Measurements from ENCODE around the gene WDR20. TPM values are rescaled to one million over a fixed set of nuclear protein-coding genes. Genes with fewer than 3 reads are reported as not detected.
A peak's percentile ranks its signal among the peaks of the same experiment; 100 is the strongest.
"Not testable (repeated sequence)": the region's sequence is repeated elsewhere in the genome, so short reads cannot be mapped to it uniquely, and the experiment has no call there.

The WDR20 gene, protein sequence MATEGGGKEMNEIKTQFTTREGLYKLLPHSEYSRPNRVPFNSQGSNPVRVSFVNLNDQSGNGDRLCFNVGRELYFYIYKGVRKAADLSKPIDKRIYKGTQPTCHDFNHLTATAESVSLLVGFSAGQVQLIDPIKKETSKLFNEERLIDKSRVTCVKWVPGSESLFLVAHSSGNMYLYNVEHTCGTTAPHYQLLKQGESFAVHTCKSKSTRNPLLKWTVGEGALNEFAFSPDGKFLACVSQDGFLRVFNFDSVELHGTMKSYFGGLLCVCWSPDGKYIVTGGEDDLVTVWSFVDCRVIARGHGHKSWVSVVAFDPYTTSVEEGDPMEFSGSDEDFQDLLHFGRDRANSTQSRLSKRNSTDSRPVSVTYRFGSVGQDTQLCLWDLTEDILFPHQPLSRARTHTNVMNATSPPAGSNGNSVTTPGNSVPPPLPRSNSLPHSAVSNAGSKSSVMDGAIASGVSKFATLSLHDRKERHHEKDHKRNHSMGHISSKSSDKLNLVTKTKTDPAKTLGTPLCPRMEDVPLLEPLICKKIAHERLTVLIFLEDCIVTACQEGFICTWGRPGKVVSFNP
- 21.9 TPM for total RNA-seq
- long read RNA-seq, transcript WDR20-203 (4 exons, 2,616 nt) = minor isoform, 5 of 38 reads
- long read RNA-seq, transcript WDR20-204 (3 exons, 2,391 nt) = major isoform, 7 of 38 reads
- long read RNA-seq, partial matches to known transcripts = 1 of 38 reads
- long read RNA-seq, other reads (novel, unspliced or antisense) = 23 of 38 reads

DNA sequence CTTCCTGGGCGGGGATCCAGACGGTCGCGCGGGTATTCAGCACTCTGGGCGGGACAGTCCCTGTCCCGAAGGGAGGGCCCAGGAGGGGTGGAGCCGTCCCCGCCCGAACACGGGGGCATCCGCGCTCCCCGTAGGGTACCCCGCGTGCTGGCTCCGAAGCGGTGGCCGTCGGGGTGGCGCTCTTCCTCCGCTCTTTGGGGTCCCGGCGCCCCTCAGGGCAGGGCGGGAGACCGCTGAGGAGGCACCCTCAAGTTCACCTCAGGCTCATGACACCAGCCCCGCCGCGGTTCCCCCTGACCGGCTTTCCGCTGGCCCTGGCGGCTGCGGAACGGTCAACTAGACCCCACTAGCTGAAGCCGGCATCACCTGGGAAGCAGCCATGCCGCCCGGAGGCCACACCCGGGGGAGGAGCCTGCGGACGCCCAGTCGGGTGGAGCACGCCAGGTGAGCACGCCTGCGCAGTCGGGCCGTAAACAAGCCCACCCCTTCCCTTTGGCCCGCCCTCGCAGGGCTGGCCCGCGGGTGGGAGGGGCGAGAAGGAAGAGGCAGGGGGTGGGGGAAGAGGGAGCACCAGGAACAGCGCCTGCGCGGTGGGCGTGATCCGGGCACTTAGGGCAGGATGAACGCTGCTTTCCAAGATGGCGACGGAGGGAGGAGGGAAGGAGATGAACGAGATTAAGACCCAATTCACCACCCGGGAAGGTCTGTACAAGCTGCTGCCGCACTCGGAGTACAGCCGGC, at the start of gene WDR20:
WDR20 (plus strand) TSS at position 612 of the 741 bp plus-strand sequence; CDS start at position 639, 27 bp downstream.
- intact Hi-C loops (cut with DNase I) = loop anchor here (5.0 kb wide), 1 partner anchor 168 kb away; the partner anchor contains the start of gene MOK
- DNase-seq (ENCODE audit: low spot score) = peak; percentile 100

DNA sequence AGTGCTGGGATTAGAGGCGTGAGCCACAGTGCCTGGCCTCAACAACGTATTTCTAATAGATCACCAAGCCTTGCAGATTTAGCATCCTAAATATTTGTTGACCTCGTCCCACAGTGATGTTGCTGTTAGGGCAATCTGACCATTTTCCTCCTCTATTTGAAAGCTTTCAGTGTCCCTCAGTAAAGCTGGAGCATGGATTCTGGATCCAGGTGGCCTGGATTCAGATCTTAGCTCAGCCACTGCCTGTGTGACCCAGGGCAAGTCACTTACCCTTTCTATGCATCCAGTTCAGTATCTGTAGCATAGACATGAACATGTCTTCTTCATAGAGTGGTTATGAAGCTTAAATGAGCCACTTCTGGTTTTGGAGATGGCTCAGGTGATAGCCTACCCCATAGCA, 49.0 kb upstream of the WDR20 start:
- intact Hi-C loops (cut with DNase I) = no loop called here
- no peak for DNase-seq (ENCODE audit: low spot score)

DNA sequence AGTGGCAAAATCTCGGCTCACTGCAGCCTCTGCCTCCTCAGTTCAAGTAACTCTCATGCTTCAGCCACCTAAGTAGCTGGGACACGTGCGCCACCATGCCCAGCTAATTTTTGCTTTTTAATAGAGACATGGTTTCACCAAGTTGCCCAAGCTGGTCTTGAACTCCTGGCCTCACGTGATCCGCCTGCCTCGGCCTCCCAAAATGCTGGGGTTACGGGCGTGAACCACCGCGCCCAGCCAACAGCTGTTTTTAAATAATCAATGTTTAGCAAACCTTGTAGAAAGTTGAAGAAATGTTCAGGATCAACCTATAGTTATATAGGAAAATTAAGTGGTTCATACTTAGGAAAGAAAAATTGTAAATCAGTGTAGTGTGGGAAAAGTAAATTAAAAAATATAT, 46.9 kb upstream of the WDR20 start:
- intact Hi-C loops (cut with DNase I) = no loop called here
- no peak for DNase-seq (ENCODE audit: low spot score)

DNA sequence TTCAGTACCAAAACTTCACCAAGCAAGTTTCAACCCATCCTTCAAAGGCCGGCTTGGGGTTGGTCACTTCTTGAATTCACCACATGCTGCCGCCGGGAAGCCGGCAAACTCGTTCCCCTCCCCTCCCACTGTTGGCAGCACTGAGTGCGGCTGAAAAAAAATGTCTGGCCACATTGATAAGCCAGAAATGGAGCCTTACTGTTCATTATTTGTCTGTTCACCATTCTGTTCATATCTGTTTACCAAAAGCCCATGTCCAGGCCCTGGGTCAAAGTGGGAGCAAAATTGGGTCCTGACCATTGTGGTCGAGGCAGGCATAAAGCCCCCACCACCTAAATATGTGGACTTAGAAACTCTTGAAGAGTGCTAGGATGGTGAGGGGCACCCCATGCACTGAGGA, 45.6 kb upstream of the WDR20 start:
- no peak for DNase-seq (ENCODE audit: low spot score)
- intact Hi-C loops (cut with DNase I) = no loop called here

DNA sequence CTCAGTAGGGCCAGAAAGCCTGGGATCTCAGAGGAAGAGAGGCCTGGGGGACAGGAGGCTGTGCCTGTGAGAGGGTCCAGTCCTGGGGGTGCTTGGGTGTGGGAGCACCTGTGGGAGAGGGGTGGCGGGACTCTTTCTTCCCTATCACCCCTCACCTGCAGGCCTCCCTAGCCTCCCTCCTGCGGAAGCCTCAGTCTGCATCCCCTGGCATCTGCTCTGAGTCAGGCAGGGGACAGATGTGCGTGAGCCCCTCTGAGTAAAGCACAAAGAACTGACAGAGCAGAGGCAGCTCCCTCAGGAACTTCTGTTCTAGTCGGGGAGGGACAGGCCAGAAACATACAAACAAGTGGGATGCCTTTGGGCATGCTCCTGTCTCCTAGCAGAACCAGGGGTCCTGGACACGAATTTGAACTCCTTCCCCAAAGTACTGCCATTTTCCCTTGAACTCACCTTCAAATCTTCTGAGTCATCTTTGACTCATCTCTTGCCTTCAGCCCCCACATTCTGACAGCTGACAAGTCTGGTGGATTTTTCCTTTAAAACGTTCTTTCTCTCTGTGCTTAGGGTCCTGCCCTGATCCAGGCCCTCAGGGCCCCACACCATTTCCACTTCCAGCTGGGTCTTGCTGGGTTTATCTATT, 44.3 kb upstream of the WDR20 start:
- no peak for DNase-seq (ENCODE audit: low spot score)
- intact Hi-C loops (cut with DNase I) = loop anchor here (5.0 kb wide), 3 partner anchors 33 to 217 kb away; no protein-coding TSS in a partner anchor

DNA sequence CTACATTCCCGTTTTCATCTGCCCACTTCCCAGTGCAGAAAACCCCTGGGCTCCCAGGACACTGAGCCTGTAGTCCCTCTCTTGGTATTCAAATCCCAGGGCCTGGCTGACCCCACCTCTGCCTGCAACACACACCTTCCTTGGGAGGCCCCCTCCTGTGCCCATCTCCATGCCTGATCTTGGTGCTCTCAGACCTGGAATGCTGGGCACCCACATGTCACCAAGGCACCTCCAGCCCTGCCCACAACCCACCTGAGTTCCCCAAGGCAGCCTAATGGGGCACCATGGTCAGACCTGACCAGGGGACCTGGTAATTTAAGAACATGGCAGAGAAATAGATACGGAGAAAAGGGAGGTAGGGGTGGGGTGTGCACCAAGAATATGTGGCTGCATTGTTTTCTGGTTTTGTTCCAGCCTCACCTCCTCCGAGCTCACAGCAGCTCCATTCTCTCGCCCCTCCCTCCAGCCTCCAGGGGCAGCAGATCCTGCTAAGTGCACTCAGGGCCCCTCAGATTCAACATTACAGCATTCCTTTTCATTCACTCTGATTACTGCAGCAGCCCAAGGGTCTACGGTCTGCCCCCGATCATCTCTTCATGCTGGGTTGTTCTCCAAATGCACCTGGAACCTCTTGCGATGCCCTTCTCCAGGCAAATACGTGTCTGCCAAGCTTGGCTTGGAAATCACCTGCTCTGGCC, 43.7 kb upstream of the WDR20 start:
- no peak for DNase-seq (ENCODE audit: low spot score)
- intact Hi-C loops (cut with DNase I) = loop anchor here (1.0 to 5.0 kb wide), 4 partner anchors 34 to 389 kb away; no protein-coding TSS in a partner anchor

DNA sequence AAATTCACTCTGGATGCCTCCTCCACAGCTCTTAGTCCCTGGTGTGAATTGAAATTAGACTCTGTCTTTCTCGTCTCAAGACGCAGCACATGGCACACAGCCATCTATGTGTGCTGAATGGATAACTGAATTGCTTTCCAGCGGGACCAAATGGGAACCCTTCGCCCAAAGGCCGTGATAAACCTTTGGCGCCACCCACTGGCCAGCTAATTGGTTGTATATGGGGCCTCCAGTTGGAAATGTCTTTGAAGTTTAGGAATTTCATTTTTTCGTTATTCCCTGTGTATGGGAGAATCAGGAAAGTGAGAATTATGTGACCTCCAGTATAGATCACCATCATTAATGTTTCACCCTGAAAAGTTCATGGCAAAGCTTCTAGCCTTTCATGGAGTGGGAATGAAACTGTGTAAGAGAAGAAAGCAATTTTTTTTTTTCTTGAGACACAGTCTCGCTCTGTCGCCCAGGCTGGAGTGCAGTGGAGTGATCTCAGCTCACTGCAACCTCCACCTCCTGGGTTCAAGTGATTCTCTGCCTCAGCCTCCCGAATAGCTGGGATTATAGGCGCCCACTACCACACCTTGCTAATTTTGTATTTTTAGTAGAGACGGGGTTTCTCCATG, 43.0 kb upstream of the WDR20 start:
- DNase-seq (ENCODE audit: low spot score) = peak; percentile 86
- intact Hi-C loops (cut with DNase I) = loop anchor here (1.0 to 5.0 kb wide), 4 partner anchors 34 to 389 kb away; no protein-coding TSS in a partner anchor

DNA sequence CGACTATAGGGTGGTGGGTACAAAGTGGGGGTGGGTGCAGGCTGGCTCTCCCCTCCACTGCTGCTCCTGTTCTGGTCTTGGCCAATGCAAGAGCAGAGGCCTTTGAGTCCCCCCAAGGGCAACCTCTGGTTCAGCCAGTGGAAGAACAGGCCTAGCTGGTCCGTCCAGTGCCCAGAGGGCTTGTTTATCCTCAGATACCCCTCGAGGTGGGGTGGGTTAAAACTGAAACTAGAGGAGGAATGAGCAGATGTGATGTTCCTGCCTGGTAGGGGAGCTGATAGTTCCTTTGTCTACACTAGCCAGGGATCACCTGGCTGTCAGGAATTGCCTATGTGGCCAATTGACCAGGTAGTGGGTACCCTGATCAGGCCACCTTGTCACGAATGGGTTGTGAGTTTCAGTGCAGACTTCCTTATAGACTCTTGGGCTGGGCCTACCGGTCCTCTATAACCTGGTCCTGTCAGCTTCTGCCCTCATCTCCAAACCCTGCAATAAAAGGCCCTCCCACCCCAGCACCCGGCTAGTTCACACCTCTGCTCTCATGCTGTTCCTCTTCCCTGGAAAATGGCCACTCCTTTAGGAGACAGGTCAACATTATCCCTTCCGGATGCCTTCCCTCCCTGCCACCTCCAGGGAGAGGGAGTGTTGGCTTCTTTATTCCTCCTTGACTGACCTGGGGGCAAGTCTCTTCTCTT, 42.1 kb upstream of the WDR20 start:
- DNase-seq (ENCODE audit: low spot score) = no peak
- intact Hi-C loops (cut with DNase I) = loop anchor here (5.0 kb wide), 3 partner anchors 35 to 215 kb away; no protein-coding TSS in a partner anchor

DNA sequence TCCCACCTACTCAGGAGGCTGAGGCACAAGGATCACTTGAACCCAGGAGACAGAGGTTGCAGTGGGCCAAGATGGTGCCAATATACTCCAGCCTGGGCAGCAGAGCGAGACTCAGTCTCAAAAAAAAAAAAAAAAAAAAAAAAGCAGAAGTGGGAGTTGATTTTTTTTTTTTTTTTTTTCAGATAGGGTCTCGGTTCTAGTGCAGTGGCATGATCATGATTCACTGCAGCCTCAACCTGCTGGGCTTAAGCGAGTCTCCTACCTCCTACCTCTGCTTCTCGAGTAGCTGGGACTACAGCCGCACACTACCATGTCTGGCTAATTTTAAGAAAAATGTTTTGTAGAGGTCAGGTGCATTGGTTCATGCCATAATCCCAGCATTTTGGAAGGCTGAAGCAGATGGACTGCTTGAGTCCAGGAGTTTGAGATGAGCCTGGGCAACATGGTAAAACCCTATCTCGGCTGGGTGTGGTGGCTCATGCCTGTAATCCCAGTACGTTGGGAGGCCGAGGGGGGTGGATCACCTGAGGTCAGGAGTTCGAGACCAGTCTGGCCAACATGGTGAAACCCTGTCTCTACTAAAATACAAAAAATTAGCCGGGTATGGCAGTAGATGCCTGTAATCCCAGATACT, 36.5 kb upstream of the WDR20 start:
- DNase-seq (ENCODE audit: low spot score) = no peak
- intact Hi-C loops (cut with DNase I) = no loop called here

DNA sequence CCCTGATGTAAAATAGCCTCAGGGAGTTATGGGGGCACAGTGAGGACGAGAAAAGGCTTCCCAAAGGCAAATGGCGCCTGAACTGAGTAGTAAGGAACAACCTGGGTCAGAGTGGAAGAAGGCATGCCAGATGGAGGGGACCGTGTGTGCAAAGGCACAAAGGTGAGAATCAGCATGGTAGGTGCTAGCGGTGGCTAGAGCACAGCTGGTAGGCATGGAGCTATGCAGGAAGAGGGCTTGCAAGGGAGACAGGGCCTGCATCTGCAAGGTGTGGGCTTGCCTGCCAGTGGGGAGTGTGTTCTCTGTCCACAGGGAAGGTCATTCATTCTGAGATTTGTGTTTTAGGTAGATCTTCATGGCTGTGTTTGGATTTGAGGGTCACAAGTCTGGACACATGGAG, 34.3 kb upstream of the WDR20 start:
- no peak for DNase-seq (ENCODE audit: low spot score)
- intact Hi-C loops (cut with DNase I) = no loop called here

DNA sequence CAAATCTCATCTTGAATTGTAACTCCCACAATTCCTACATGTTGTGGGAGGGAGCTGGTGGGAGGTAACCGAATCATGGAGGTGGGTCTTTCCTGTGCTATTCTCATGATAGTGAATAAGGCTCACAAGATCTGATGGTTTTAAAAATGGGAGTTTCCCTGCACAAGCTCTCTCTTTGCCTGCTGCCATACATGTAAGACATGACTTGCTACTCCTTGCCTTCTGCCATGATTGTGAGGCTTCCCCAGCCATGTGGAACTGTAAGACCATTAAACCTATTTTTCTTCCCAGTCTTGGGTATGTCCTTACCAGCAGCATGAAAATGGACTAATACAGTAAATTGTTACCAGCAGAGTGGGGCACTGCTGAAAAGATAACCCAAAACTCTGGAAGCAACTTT, 30.4 kb upstream of the WDR20 start:
- intact Hi-C loops (cut with DNase I); DNase-seq (ENCODE audit: low spot score): not testable (repeated sequence)

DNA sequence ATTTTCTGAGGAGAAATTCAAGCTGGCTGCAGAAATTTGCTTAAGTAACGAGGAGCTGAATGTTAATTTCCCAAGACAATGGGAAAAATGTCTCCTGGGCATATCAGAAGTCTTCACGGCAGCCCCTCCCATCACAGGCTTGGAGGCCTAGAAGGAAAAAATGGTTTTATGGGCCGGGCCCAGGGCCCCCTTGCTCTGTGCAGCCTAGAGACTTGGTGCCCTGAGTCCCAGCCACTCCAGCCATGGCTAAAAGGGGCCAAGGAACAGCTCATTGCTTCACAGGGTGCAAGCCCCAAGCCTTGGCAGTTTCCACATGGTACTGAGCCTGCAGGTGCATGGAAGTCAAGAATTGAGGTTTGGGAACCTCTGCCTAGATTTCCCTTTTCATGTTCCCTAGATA, 28.6 kb upstream of the WDR20 start:
- no peak for DNase-seq (ENCODE audit: low spot score)
- intact Hi-C loops (cut with DNase I) = no loop called here

DNA sequence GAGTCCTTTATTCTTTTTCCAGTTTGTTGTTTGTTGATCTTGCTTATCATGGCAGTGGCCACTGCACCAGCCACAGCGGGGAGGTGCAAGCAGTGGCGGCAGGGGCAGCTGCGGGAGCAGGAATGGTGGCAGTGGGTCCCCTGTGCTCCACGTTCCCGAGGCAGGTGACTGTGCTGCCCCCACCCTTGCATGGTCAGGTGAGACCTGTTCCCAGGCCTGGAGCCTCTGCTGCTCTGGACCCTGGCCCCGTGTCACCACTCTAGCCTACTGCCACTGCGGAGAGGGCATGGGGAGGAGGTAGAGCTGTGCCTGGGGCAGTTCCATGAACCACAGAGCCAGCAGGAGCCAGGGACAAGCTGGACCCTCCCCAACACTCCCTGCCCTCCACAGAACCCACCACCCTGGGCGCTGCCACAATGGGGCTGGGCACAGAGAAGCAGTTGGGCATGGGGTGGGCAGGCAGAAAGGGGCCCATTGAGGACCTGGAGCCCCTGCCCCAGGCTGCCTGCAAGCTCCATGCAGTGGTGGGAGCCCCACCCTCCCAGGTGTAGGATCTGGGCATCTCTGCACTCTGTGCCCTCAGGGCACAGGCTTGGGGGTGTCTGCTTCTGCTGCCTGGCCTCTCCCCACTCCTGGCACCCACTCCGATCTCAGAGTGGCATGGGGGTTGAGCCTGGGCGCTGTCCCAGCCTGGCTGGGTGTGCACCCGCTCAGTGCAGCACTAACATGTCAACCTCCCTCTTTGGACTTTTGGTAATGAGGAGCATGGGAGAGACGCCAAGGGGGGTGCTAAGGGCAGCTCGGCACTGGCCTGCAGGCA, 23.1 kb upstream of the WDR20 start:
- intact Hi-C loops (cut with DNase I) = no loop called here
- DNase-seq (ENCODE audit: low spot score) = no peak

DNA sequence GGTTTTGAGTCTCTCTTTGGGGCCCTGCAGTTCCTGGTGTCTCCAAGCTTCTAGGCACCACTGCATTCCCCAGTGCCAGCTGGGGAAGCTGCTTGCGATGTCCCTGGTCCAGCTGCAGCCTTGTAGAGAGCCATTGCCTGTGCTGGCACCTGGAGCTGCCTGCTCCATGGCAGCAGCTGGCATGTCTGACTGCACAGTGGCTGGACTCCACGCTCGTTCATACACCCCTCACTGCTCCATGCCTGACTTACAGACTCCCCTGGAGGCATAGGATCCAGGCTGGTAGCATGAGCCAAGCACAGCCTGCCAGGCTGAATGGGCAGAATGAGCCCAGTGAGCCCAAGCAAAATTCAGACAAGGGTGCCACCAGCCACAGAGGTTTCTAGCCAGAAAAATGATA, 21.8 kb upstream of the WDR20 start:
- DNase-seq (ENCODE audit: low spot score) = no peak
- intact Hi-C loops (cut with DNase I) = no loop called here

DNA sequence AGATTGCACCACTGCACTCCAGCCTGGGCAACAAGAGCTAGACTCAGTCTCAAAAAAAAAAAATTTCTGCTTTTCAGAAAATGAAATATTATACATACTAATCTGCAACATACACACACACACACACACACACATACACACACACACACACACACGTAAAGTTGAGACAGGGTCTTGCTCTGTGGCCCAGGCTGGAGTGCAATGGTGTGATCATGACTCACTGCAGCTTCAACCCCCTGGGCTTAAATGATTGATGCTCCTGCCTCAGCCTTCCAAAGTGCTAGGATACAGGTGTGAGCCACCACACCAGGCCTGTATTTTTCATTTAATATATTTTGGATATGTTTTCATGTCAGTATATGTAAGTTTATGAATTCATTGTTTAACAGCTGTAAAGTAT, 18.8 kb upstream of the WDR20 start:
- intact Hi-C loops (cut with DNase I) = no loop called here
- DNase-seq (ENCODE audit: low spot score) = no peak

DNA sequence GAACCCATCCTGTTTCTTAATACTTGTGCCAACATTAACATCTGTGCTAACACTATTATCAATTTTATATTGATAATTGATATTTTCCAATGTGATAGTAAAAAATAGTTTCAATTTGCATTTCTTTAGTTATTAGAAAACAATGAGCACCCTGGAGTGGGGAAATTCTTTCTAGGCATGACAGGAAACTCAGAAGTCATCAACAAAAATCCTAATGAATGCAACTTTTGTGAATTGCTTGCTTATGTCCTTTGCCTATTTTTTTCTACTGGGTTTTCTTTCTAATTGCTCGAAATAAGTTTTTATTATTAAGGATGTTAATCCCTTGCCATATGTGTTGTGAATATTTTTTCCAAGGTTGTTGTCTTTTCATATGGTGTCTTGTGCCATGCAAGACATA, 18.1 kb upstream of the WDR20 start:
- intact Hi-C loops (cut with DNase I) = no loop called here
- DNase-seq (ENCODE audit: low spot score) = no peak

DNA sequence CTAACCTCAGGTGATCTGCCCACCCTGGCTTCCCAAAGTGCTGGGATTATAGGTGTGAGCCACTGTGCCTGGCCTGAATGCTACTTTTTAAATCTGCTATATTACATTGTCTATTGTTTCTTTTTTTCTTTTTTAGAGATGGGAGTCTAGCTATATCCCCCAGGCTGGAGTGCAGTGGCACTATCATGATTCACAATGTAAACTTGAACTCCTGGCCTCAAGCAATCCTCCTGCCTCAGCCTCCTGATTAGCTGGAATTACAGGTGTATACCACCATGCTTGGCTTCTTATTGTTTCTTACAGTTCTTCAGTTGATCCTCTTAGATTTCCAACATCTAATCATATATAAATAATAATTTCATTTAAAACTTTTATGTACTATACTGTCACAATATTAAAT, 15.3 kb upstream of the WDR20 start:
- intact Hi-C loops (cut with DNase I) = no loop called here
- no peak for DNase-seq (ENCODE audit: low spot score)
